GM18498 (cell line): ENCODE measurements around the gene C9orf57.
"Not testable (repeated sequence)": the region's sequence is repeated elsewhere in the genome, so short reads cannot be mapped to it uniquely, and the experiment has no call there.

Experiments used
- ATAC-seq: cut with Tn5 transposase; IDR thresholded peaks from one replicate; pipeline ENCODE4 v1.9.1; 2021; ENCODE audit warnings: mild to moderate bottlenecking, moderate library complexity; ENCODE audit not compliant: unreplicated experiment

The C9orf57 gene

GRCh38 chr9:72060513-72060912 is at the start of gene C9orf57:
C9orf57 (minus strand) TSS chr9:72060613; CDS start chr9:72059331, 1,282 bp downstream.
- ATAC-seq, result no peak

GRCh38 chr9:72102520-72102919 is 42.1 kb upstream of the C9orf57 start:
- ATAC-seq, result no peak

GRCh38 chr9:72095520-72095919 is 35.1 kb upstream of the C9orf57 start:
- ATAC-seq, result not testable (repeated sequence)

- ATAC-seq, result no peak
These were observed 32.4 kb upstream of the C9orf57 start for GRCh38 chr9:72092820-72093219.

- ATAC-seq, result no peak
These were observed 29.2 kb upstream of the C9orf57 start for GRCh38 chr9:72089451-72090130.

- ATAC-seq, result no peak
These were observed 22.1 kb upstream of the C9orf57 start for GRCh38 chr9:72082536-72082935.

GRCh38 chr9:72074666-72075065 is 14.3 kb upstream of the C9orf57 start:
- ATAC-seq, result not testable (repeated sequence)

GRCh38 chr9:72065076-72065475 is 4.7 kb upstream of the C9orf57 start:
- ATAC-seq, result no peak

- ATAC-seq, result no peak
These were observed 8.3 kb downstream of the C9orf57 start for GRCh38 chr9:72052122-72052521.

- no peak for ATAC-seq
These were observed 11.6 kb downstream of the C9orf57 start for GRCh38 chr9:72048850-72049249.

- no peak for ATAC-seq
These were observed 13.6 kb downstream of the C9orf57 start for GRCh38 chr9:72046630-72047456.

GRCh38 chr9:72044095-72044494 is 16.3 kb downstream of the C9orf57 start:
- ATAC-seq, result no peak

- ATAC-seq, result no peak
These were observed 16.8 kb downstream of the C9orf57 start for GRCh38 chr9:72043576-72043975.

GRCh38 chr9:72042928-72043327 is 17.5 kb downstream of the C9orf57 start:
- ATAC-seq, result no peak

GRCh38 chr9:72041775-72042194 is 18.6 kb downstream of the C9orf57 start:
- ATAC-seq, result peak; percentile 38

GRCh38 chr9:72041369-72041768 is 19.0 kb downstream of the C9orf57 start:
- no peak for ATAC-seq

- peak; percentile 59 for ATAC-seq
These were observed 20.9 kb downstream of the C9orf57 start for GRCh38 chr9:72039532-72039931.

- peak; percentile 71 for ATAC-seq
These were observed 21.5 kb downstream of the C9orf57 start for GRCh38 chr9:72038890-72039410.

GRCh38 chr9:72038408-72038807 is 22.0 kb downstream of the C9orf57 start:
- no peak for ATAC-seq

- ATAC-seq, result no peak
These were observed 22.8 kb downstream of the C9orf57 start for GRCh38 chr9:72037571-72037970.

GRCh38 chr9:72030767-72031166 is 29.6 kb downstream of the C9orf57 start:
- no peak for ATAC-seq

GRCh38 chr9:72029986-72030385 is 30.4 kb downstream of the C9orf57 start:
- no peak for ATAC-seq
